B cell (primary cell): Measurements from ENCODE around the gene CYTH3. TPM values are rescaled to one million over a fixed set of nuclear protein-coding genes. Genes with fewer than 3 reads are reported as not detected.

Experiments
- ATAC-seq: fragments of 200-7000 bp; cut with Tn5 transposase; one replicate; pipeline ENCODE4 v1.10.0; 2021; ENCODE audit warnings: low read depth, mild to moderate bottlenecking, moderate number of reproducible peaks, moderate library complexity
- CTCF ChIA-PET: fragments of 350-600 bp; sonication (Branson Sonifier 250); formaldehyde crosslinking; loops from one replicate; lab custom pipeline; 2021; ENCODE audit warnings: antibody characterized with exemption, inconsistent platforms; lab: Charles Lee
- POLR2A ChIA-PET: fragments of 350-600 bp; sonication (Branson Sonifier 250); formaldehyde crosslinking; loops from one replicate; lab custom pipeline; 2021; ENCODE audit warnings: antibody characterized with exemption; lab: Charles Lee
- DNase-seq: peaks from one replicate; pipeline ENCODE4 v3.0.0; 2013
- H2AFZ ChIP-seq: 2 replicates; pipeline ENCODE4 v1.6.1; 2012; ENCODE audit warnings: mild to moderate bottlenecking, low read depth, low read length; ENCODE audit not compliant: insufficient read depth, poor library complexity, severe bottlenecking
- H3K27ac ChIP-seq, 2 donors: 1 replicate in 1 of 2; 2 replicates in 1 of 2; pipeline ENCODE4 v1.5.1; 2012 to 2013; ENCODE audit warnings: low read length in 2 of 2, mild to moderate bottlenecking in 2 of 2, moderate library complexity in 1 of 2
- H3K27me3 ChIP-seq, 4 experiments: fragments of 200-600 bp in 1 of 4; sonication (generic) in 1 of 4; replicated peaks in 1 of 4; 1 replicate in 2 of 4; 2 replicates in 2 of 4; pipeline versions ENCODE4 v1.6.1 to v1.7.0; 2013 to 2016; ENCODE audit warnings: low read length in 3 of 4, mild to moderate bottlenecking in 2 of 4, mixed read lengths in 1 of 4, moderate library complexity in 1 of 4; ENCODE audit not compliant: insufficient read depth in 4 of 4, control insufficient read depth in 3 of 4; ENCODE audit errors: control extremely low read depth in 1 of 4
- H3K36me3 ChIP-seq, 2 experiments: replicated peaks in 1 of 2; 1 replicate in 1 of 2; 2 replicates in 1 of 2; pipeline versions ENCODE4 v1.6.1 to v1.7.1; 2013; ENCODE audit warnings: low read length in 1 of 2; ENCODE audit not compliant: insufficient read depth in 2 of 2, control insufficient read depth in 1 of 2; ENCODE audit errors: control extremely low read depth in 1 of 2, extremely low read depth in 1 of 2
- H3K4me1 ChIP-seq, 2 donors: fragments of 200-600 bp in 1 of 2; sonication (generic) in 1 of 2; 1 replicate in 1 of 2; 2 replicates in 1 of 2; pipeline versions ENCODE4 v1.5.1 to v1.6.1; 2013 to 2017; ENCODE audit warnings: low read length in 2 of 2; ENCODE audit not compliant: control insufficient read depth in 2 of 2, insufficient read depth in 2 of 2
- H3K4me2 ChIP-seq: replicated peaks from 2 replicates; pipeline ENCODE3; 2012; ENCODE audit warnings: mild to moderate bottlenecking, low read depth, low read length; ENCODE audit not compliant: poor library complexity, severe bottlenecking
- H3K4me3 ChIP-seq, 5 experiments: fragments of 200-600 bp in 1 of 5; sonication (generic) in 1 of 5; 1 replicate in 3 of 5; 2 replicates in 2 of 5; pipeline versions ENCODE4 v1.5.1 to v1.7.0; 2011 to 2016; ENCODE audit warnings: low read length in 4 of 5, mild to moderate bottlenecking in 4 of 5, low read depth in 2 of 5, control low read depth in 1 of 5, moderate library complexity in 1 of 5; ENCODE audit not compliant: insufficient read depth in 1 of 5; ENCODE audit errors: control extremely low read depth in 1 of 5, extremely low read depth in 1 of 5
- H3K79me2 ChIP-seq: fragments of 200-600 bp; sonication (generic); one replicate; pipeline ENCODE4 v1.6.0; 2016; ENCODE audit warnings: low read length; ENCODE audit not compliant: control insufficient read depth, insufficient read depth
- H3K9ac ChIP-seq: fragments of 200-600 bp; sonication (generic); 2 replicates; pipeline ENCODE4 v1.6.1; 2017; ENCODE audit warnings: mild to moderate bottlenecking, low read length, moderate library complexity
- H3K9me3 ChIP-seq, 3 donors: one replicate each; pipeline versions ENCODE4 v1.6.1 to v1.7.1; 2013; ENCODE audit warnings: low read length in 2 of 3; ENCODE audit not compliant: control insufficient read depth in 2 of 3, insufficient read depth in 1 of 3; ENCODE audit errors: control extremely low read depth in 1 of 3
- H4K20me1 ChIP-seq: 2 replicates; pipeline ENCODE4 v1.6.0; 2012; ENCODE audit warnings: mild to moderate bottlenecking, low read length; ENCODE audit not compliant: insufficient read depth, control insufficient read depth, poor library complexity, severe bottlenecking
- H3K27ac Mint-ChIP-seq: one replicate; pipeline ENCODE4 v1.8.0; 2021; ENCODE audit warnings: mixed read lengths
- H3K27me3 Mint-ChIP-seq: one replicate; pipeline ENCODE4 v1.8.0; 2021; ENCODE audit warnings: mixed read lengths
- H3K4me1 Mint-ChIP-seq: one replicate; pipeline ENCODE4 v1.8.0; 2021; ENCODE audit warnings: mixed read lengths
- H3K4me3 Mint-ChIP-seq: one replicate; pipeline ENCODE4 v1.8.0; 2021; ENCODE audit warnings: mixed read lengths
- H3K9me3 Mint-ChIP-seq: one replicate; pipeline ENCODE4 v1.8.0; 2022; ENCODE audit warnings: mixed read lengths; ENCODE audit not compliant: insufficient read depth
- EZH2 ChIP-seq: IDR thresholded peaks from 2 replicates; pipeline ENCODE4 v1.6.1; 2012; ENCODE audit warnings: borderline replicate concordance, low read depth, mild to moderate bottlenecking, moderate library complexity, low read length; ENCODE audit not compliant: insufficient read depth, poor library complexity, severe bottlenecking
- WGBS: methylation state at CpG from one replicate; pipeline ENCODE4 v1.1.5; 2013; ENCODE audit warnings: missing lambda C conversion rate; ENCODE audit not compliant: insufficient coverage; 5-methylcytosine and 5-hydroxymethylcytosine counted together
- intact Hi-C: fragments of 100-400 bp; cut with micrococcal nuclease; formaldehyde crosslinking; loops from one replicate; pipeline ENCODE4 v1.10.0; 2022
- polyA plus RNA-seq: library from polyadenylated mRNA; depleted of rRNA; stranded (reverse); fragments of >200 nt; gene quantifications from 2 replicates; pipeline ENCODE4 v1.2.3, GENCODE V29; 2012
- total RNA-seq, 2 donors: library from RNA; stranded (reverse); fragments of 120-200 nt in 1 of 2; gene quantifications; 1 replicate in 1 of 2; 2 replicates in 1 of 2; pipeline versions ENCODE4 v1.2.3 to v1.2.4, GENCODE V29; 2013 to 2022
- TF ChIP-seq, protein P1 (sequence below): fragments of 200-600 bp; IDR thresholded peaks from one replicate; pipeline ENCODE4 v1.8.0; 2022; ENCODE audit warnings: antibody characterized with exemption, mild to moderate bottlenecking

CYTH3 gene
- total and polyA plus RNA-seq, 2 donors (not counting 1 experiment from before 2014, with no cell fraction given), result 5.2 to 11.3 TPM

DNA sequence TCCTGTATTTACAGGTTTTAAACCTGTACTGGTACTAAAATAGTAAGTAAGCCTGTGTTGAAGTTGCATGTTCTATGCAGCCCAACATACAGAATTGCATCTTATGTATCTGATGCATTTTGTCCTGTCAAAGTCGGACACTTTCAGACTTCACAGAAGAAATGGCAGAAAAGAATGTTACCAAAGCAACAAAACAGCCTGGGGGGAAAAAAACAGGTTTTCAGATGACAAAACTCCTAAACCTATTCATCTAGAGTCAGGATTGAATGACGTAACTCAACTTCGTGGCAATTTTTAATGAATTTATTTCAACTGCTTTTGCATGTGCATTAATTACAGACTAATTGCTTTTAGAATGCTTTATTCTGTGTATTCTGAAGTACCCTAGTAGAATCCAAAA, 28.4 kb downstream of the CYTH3 start:
- no peak overlapping the region for H3K4me3 ChIP-seq
- ChIA-PET CTCF (no interaction called here), POLR2A (no interaction called here)
- H3K9ac ChIP-seq, result no peak overlapping the region
- H4K20me1 ChIP-seq, result no peaks in the 10 kb centered on the region
- intact Hi-C loops, result no loop called here
- no peaks in the 10 kb centered on the region for H3K36me3 ChIP-seq
- no peaks in the 10 kb centered on the region for H3K4me1 Mint-ChIP-seq
- no peak overlapping the region for H3K27ac ChIP-seq
- DNase-seq, result no peak
- peaks cover 4% of the 10 kb centered on the region for H3K79me2 ChIP-seq
- WGBS, result 100% methylated on average over 1 of the region's 3 CpGs
- H3K27ac Mint-ChIP-seq, result no peak overlapping the region
- H3K9me3 ChIP-seq, result no peaks in the 10 kb centered on the region
- no peaks in the 10 kb centered on the region for H3K27me3 ChIP-seq
- no peak overlapping the region for H3K4me3 Mint-ChIP-seq
- no peaks in the 10 kb centered on the region for H3K4me1 ChIP-seq
- H3K9me3 Mint-ChIP-seq, result no peaks in the 10 kb centered on the region
- H3K27me3 Mint-ChIP-seq, result no peaks in the 10 kb centered on the region
- ATAC-seq, result no peak
- no peak overlapping the region for H3K4me2 ChIP-seq
- H2AFZ ChIP-seq, result no peak overlapping the region
- TF ChIP-seq, protein P1, sequence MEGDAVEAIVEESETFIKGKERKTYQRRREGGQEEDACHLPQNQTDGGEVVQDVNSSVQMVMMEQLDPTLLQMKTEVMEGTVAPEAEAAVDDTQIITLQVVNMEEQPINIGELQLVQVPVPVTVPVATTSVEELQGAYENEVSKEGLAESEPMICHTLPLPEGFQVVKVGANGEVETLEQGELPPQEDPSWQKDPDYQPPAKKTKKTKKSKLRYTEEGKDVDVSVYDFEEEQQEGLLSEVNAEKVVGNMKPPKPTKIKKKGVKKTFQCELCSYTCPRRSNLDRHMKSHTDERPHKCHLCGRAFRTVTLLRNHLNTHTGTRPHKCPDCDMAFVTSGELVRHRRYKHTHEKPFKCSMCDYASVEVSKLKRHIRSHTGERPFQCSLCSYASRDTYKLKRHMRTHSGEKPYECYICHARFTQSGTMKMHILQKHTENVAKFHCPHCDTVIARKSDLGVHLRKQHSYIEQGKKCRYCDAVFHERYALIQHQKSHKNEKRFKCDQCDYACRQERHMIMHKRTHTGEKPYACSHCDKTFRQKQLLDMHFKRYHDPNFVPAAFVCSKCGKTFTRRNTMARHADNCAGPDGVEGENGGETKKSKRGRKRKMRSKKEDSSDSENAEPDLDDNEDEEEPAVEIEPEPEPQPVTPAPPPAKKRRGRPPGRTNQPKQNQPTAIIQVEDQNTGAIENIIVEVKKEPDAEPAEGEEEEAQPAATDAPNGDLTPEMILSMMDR, result no peak
- TF ChIP-seq EZH2, result no peak

DNA sequence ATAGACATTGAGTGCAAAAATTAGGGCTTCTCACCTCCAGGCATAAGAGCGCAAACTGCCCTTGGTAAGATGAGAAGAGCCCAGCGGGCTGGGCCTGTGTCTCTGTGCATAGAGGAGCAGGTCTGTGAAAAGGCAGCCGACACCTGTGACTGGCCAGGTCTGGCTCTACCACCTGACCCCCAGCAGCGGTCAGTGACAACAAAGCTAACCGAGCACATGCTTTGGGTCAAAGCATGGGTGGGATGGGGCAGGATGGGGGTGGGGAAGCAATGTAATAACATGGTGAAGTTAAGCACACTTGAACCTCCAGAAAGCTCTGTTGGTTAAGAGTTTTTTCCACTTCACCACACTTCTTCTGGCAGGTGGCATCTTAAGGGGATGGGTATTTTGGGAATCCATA, 29.3 kb downstream of the CYTH3 start:
- Mint-ChIP-seq H3K27ac (no peak overlapping the region), H3K4me1 (peaks cover 2% of the 10 kb centered on the region), H3K4me3 (no peak overlapping the region), H3K27me3 (no peaks in the 10 kb centered on the region), H3K9me3 (no peaks in the 10 kb centered on the region)
- Histone ChIP-seq H3K9ac (no peak overlapping the region), H3K36me3 (no peaks in the 10 kb centered on the region), H3K4me2 (no peak overlapping the region), H3K27me3 (no peaks in the 10 kb centered on the region), H3K79me2 (peaks cover 5% of the 10 kb centered on the region), H3K4me1 (no peaks in the 10 kb centered on the region), H3K27ac (no peak overlapping the region), H3K4me3 (no peak overlapping the region), H4K20me1 (no peaks in the 10 kb centered on the region), H2AFZ (no peak overlapping the region), H3K9me3 (no peaks in the 10 kb centered on the region)
- ATAC-seq (no peak), DNase-seq (no peak)
- WGBS, result 100% methylated on average over 3 of the region's 5 CpGs
- ChIA-PET POLR2A (no interaction called here), CTCF (no interaction called here)
- TF ChIP-seq EZH2, result no peak
- TF ChIP-seq, protein P1, result no peak
- intact Hi-C loops, result no loop called here
